Neuron (in vitro differentiated cells): ENCODE data around the gene ISG15.
A peak's percentile ranks its signal among the peaks of the same experiment; 100 is the strongest.

Source experiments
- H2AFZ ChIP-seq: one replicate; pipeline ENCODE4 v1.6.1; 2013; ENCODE audit warnings: low read depth, mild to moderate bottlenecking, inconsistent platforms, low read length, moderate library complexity
- H3K27me3 ChIP-seq: one replicate; pipeline ENCODE4 v1.6.1; 2013; ENCODE audit warnings: low read length; ENCODE audit not compliant: insufficient read depth
- H3K36me3 ChIP-seq: one replicate; pipeline ENCODE4 v1.6.1; 2013; ENCODE audit warnings: low read length; ENCODE audit not compliant: insufficient read depth
- H3K4me1 ChIP-seq: one replicate; pipeline ENCODE4 v1.6.1; 2013; ENCODE audit warnings: low read length; ENCODE audit not compliant: insufficient read depth
- H3K4me3 ChIP-seq: 2 replicates; pipeline ENCODE4 v1.5.1; 2013; ENCODE audit warnings: mild to moderate bottlenecking, low read length, moderate library complexity
- H3K9me3 ChIP-seq: one replicate; pipeline ENCODE4 v1.6.1; 2013; ENCODE audit warnings: low read length

Gene ISG15

GRCh38 chr1:1013105-1013921 lies at the start of gene ISG15:
Gene ISG15, plus strand, starts transcription at chr1:1013497. Its CDS starts 77 bp downstream, at chr1:1013574.
- no peaks in the 10 kb centered on the region for H3K36me3 ChIP-seq
- peak within 1 kb of the TSS; percentile 57 for H3K4me3 ChIP-seq
- no peaks in the 10 kb centered on the region for H3K9me3 ChIP-seq
- H3K27me3 ChIP-seq: no peaks in the 10 kb centered on the region
- peaks cover 19% of the 10 kb centered on the region for H3K4me1 ChIP-seq
- H2AFZ ChIP-seq: peak within 1 kb of the TSS; percentile 80

GRCh38 chr1:963746-964525 lies 49.4 kb upstream of the ISG15 start:
- H3K9me3 ChIP-seq: no peaks in the 10 kb centered on the region
- no peak overlapping the region for H3K4me3 ChIP-seq
- H3K4me1 ChIP-seq: peaks cover 13% of the 10 kb centered on the region
- no peak overlapping the region for H2AFZ ChIP-seq
- peaks cover 33% of the 10 kb centered on the region for H3K27me3 ChIP-seq
- H3K36me3 ChIP-seq: peaks cover 12% of the 10 kb centered on the region

GRCh38 chr1:964691-965525 lies 48.4 kb upstream of the ISG15 start:
- Histone ChIP-seq H3K36me3 (peaks cover 12% of the 10 kb centered on the region), H3K9me3 (no peaks in the 10 kb centered on the region), H3K4me3 (no peak overlapping the region), H3K4me1 (peaks cover 11% of the 10 kb centered on the region), H2AFZ (no peak overlapping the region), H3K27me3 (peaks cover 43% of the 10 kb centered on the region)

GRCh38 chr1:965526-966134 lies 47.7 kb upstream of the ISG15 start:
- Histone ChIP-seq H3K36me3 (peaks cover 12% of the 10 kb centered on the region), H3K27me3 (peaks cover 50% of the 10 kb centered on the region), H3K4me1 (peaks cover 11% of the 10 kb centered on the region), H3K4me3 (no peak overlapping the region), H2AFZ (no peak overlapping the region), H3K9me3 (no peaks in the 10 kb centered on the region)

GRCh38 chr1:966135-966703 lies 47.1 kb upstream of the ISG15 start, which contains the start of gene PLEKHN1:
Gene PLEKHN1, plus strand, starts transcription at chr1:966482. Its CDS starts 50 bp downstream, at chr1:966532.
- H3K27me3 ChIP-seq: peaks cover 55% of the 10 kb centered on the region

GRCh38 chr1:966704-967300 lies 46.5 kb upstream of the ISG15 start:
- peaks cover 6% of the 10 kb centered on the region for H3K4me1 ChIP-seq
- H3K36me3 ChIP-seq: peaks cover 12% of the 10 kb centered on the region
- peak overlapping the region; percentile 75 for H2AFZ ChIP-seq
- H3K4me3 ChIP-seq: peak overlapping the region; percentile 44
- H3K9me3 ChIP-seq: no peaks in the 10 kb centered on the region
- H3K27me3 ChIP-seq: peaks cover 61% of the 10 kb centered on the region

More at GRCh38 chr1:966135-966703, 47.1 kb upstream of the ISG15 start, which contains the start of gene PLEKHN1:
- no peaks in the 10 kb centered on the region for H3K9me3 ChIP-seq
- peaks cover 12% of the 10 kb centered on the region for H3K36me3 ChIP-seq
- peak within 1 kb of the TSS; percentile 44 for H3K4me3 ChIP-seq
- peaks cover 10% of the 10 kb centered on the region for H3K4me1 ChIP-seq
- peak within 1 kb of the TSS; percentile 75 for H2AFZ ChIP-seq

GRCh38 chr1:967466-968343 lies 45.6 kb upstream of the ISG15 start:
- Histone ChIP-seq H3K9me3 (no peaks in the 10 kb centered on the region), H3K4me1 (peaks cover 6% of the 10 kb centered on the region), H3K36me3 (peaks cover 4% of the 10 kb centered on the region), H3K4me3 (no peak overlapping the region), H3K27me3 (peaks cover 67% of the 10 kb centered on the region), H2AFZ (no peak overlapping the region)

GRCh38 chr1:969260-969855 lies 43.9 kb upstream of the ISG15 start:
- Histone ChIP-seq H2AFZ (no peak overlapping the region), H3K9me3 (no peaks in the 10 kb centered on the region), H3K4me1 (peaks cover 11% of the 10 kb centered on the region), H3K27me3 (peaks cover 82% of the 10 kb centered on the region), H3K4me3 (no peak overlapping the region), H3K36me3 (peaks cover 3% of the 10 kb centered on the region)

GRCh38 chr1:970242-970972 lies 42.9 kb upstream of the ISG15 start:
- peaks cover 92% of the 10 kb centered on the region for H3K27me3 ChIP-seq
- no peaks in the 10 kb centered on the region for H3K9me3 ChIP-seq
- no peak overlapping the region for H2AFZ ChIP-seq
- H3K36me3 ChIP-seq: no peaks in the 10 kb centered on the region
- peaks cover 11% of the 10 kb centered on the region for H3K4me1 ChIP-seq
- no peak overlapping the region for H3K4me3 ChIP-seq

GRCh38 chr1:970973-971730 lies 42.1 kb upstream of the ISG15 start:
- no peak overlapping the region for H2AFZ ChIP-seq
- peaks cover 89% of the 10 kb centered on the region for H3K27me3 ChIP-seq

More at GRCh38 chr1:970973-971730, 42.1 kb upstream of the ISG15 start:
- no peak overlapping the region for H3K4me3 ChIP-seq
- no peaks in the 10 kb centered on the region for H3K36me3 ChIP-seq
- H3K9me3 ChIP-seq: no peaks in the 10 kb centered on the region
- peaks cover 16% of the 10 kb centered on the region for H3K4me1 ChIP-seq
